ENCODE results near the gene LPP. TPM values are rescaled to one million over a fixed set of nuclear protein-coding genes. Genes with fewer than 3 reads are reported as not detected.

The LPP gene
- total and polyA plus RNA-seq, 2 of the 4 experiments (the other 2 are of a cell fraction): 16.0 to 130 TPM

DNA sequence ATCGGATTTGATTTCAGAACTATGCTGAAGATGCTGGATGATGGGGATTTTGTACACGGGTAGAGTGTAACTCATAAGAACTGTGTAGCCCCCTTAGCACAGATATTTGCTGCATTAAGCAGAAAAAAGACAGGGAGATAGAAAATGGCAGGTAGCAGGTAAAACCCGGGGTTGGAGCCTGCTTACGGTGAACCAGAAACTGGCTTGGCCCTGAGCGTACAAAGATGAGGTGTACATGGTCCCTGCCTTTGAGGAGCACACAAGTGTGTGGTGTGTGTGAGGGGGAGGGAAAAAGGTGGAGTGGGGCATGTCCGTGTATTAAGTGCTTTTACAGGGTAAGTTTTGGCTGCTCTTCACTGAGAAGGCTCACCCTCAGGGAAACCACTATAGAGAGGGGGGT lies 3.5 kb downstream of the LPP start:
- Histone ChIP-seq H4K5ac (ENCODE audit: low read depth, low read length) (no peak overlapping the region), H4K20me1 (ENCODE audit: insufficient read depth, low read length) (peaks cover 55% of the 10 kb centered on the region), H2BK20ac (ENCODE audit: low read depth, low read length) (no peak overlapping the region), H3K18ac (ENCODE audit: low read depth, low read length) (no peak overlapping the region), H3K79me1 (ENCODE audit: low read depth in 1 of 2, low read length in 2 of 2) (peaks cover 30 to 80% of the 10 kb centered on the region in 2 experiments), H2AK5ac (ENCODE audit: low read depth, low read length) (0 out of 2 replicates have a peak overlapping the region, but pooled peaks have one; percentile 39), H3K4me1 (ENCODE audit: control insufficient read depth, insufficient read depth, low read length) (peaks cover 25% of the 10 kb centered on the region), H2BK15ac (ENCODE audit: low read depth, low read length) (no peak overlapping the region), H3K9me1 (ENCODE audit: insufficient read depth, low read length) (peaks cover 34% of the 10 kb centered on the region), H3K9me3 (ENCODE audit: control insufficient read depth, insufficient read depth, low read length) (no peaks in the 10 kb centered on the region), H3K14ac (replicated peaks; ENCODE audit: low read depth, low read length) (peak overlapping the region; percentile 31; the same call in 1 of the 2 replicates), H3K4me2 (ENCODE audit: low read depth, low read length) (no peak overlapping the region), H2BK5ac (ENCODE audit: low read depth, low read length, poor library complexity, severe bottlenecking) (no peak overlapping the region), H3K4me3 (ENCODE audit: insufficient read depth, low read depth, low read length) (no peak overlapping the region), H4K8ac (ENCODE audit: low read depth in 2 of 2, low read length in 2 of 2) (no peak overlapping the region; a peak in 1 of 4 replicates), H3K36me3 (ENCODE audit: control insufficient read depth, insufficient read depth, low read length) (peaks cover 3% of the 10 kb centered on the region), H3K23ac (ENCODE audit: low read depth, low read length) (peak overlapping the region; percentile 80), H3K27me3 (ENCODE audit: control insufficient read depth, insufficient read depth, low read length) (no peaks in the 10 kb centered on the region), H2AK9ac (replicated peaks; ENCODE audit: low read depth, low read length, poor library complexity) (peak overlapping the region; percentile 17), H2BK120ac (ENCODE audit: low read depth, low read length) (no peak overlapping the region), H2AFZ (replicated peaks; ENCODE audit: low read length, poor library complexity) (no peak overlapping the region), H3K27ac (ENCODE audit: insufficient read depth, low read length) (no peak overlapping the region), H4K91ac (ENCODE audit: insufficient read depth, low read depth, low read length) (no peak overlapping the region; the same call in 1 of the 2 replicates), H3K9ac (ENCODE audit: low read depth, low read length) (no peak overlapping the region), H3K56ac (ENCODE audit: extremely low read depth, insufficient read depth, low read length) (no peak overlapping the region), H3K4ac (ENCODE audit: low read depth, low read length) (no peak overlapping the region; the same call in 1 of the 2 replicates)
- TF ChIP-seq MAZ (IDR thresholded peaks at IDR 0.05; ENCODE audit: borderline replicate concordance, low read depth, low read length) (no peak), CEBPB (IDR thresholded peaks at IDR 0.05; ENCODE audit: low read depth, low read length) (no peak), RAD21 (IDR thresholded peaks at IDR 0.05; ENCODE audit: low read length) (no peak), CHD1 (IDR thresholded peaks at IDR 0.05; ENCODE audit: low read depth, low read length) (no peak), SMC3 (IDR thresholded peaks at IDR 0.05; ENCODE audit: low read depth, low read length) (no peak), NFE2L2 (IDR thresholded peaks at IDR 0.05; ENCODE audit: low read depth, low read length) (no peak), FOS (IDR thresholded peaks at IDR 0.05; ENCODE audit: low read depth, low read length) (no peak), MXI1 (IDR thresholded peaks at IDR 0.05; ENCODE audit: borderline replicate concordance, low read depth, low read length) (no peak), CTCF (conservative IDR thresholded peaks at IDR 0.05; ENCODE audit: low read depth, low read length) (no peak), RFX5 (IDR thresholded peaks at IDR 0.05; ENCODE audit: low read depth, low read length) (no peak), RCOR1 (IDR thresholded peaks at IDR 0.05; ENCODE audit: insufficient replicate concordance, low read length) (no peak), POLR2A (IDR thresholded peaks at IDR 0.05; ENCODE audit: low read depth, low read length) (no peak), MAFK (IDR thresholded peaks at IDR 0.05; ENCODE audit: low read depth, low read length) (no peak), ELK1 (IDR thresholded peaks at IDR 0.05; ENCODE audit: borderline replicate concordance, low read depth, low read length) (no peak)
- TF ChIP-seq, protein P1, sequence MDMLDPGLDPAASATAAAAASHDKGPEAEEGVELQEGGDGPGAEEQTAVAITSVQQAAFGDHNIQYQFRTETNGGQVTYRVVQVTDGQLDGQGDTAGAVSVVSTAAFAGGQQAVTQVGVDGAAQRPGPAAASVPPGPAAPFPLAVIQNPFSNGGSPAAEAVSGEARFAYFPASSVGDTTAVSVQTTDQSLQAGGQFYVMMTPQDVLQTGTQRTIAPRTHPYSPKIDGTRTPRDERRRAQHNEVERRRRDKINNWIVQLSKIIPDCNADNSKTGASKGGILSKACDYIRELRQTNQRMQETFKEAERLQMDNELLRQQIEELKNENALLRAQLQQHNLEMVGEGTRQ (IDR thresholded peaks at IDR 0.05; ENCODE audit: low read depth, low read length): no peak
- in situ Hi-C loops (cut with MboI; ENCODE audit: low sequenced_read_pairs): no loop called here
- ChIA-PET CTCF (no interaction called here), POLR2A (ENCODE audit: unreplicated experiment) (no interaction called here)
- intact Hi-C loops (cut with micrococcal nuclease): loop anchor here (10.0 kb wide), 1 partner anchor 987 kb away; no protein-coding TSS in a partner anchor
- BruUV-seq (replicated peaks): no TSS peak
- DNase-seq (no peak), ATAC-seq (ENCODE audit: low read depth) (no peak)
- dilution Hi-C loops (cut with HindIII; ENCODE audit: low sequenced_read_pairs, unreplicated experiment): no loop called here
- 93% methylated on average over 6 of the region's 6 CpGs; no CpG with 5 or more reads in 1 of the 2 experiments for WGBS, 2 experiments (ENCODE audit: extremely low coverage in 2 of 2, insufficient read length in 1 of 2)
